Midbrain (tissue), 1 donor: ENCODE data around the gene SPART.
"Not testable (repeated sequence)": the region's sequence is repeated elsewhere in the genome, so short reads cannot be mapped to it uniquely, and the experiment has no call there.

Experiments
- DNase-seq: peaks from one replicate; lab custom pipeline; 2025; lab: John Stamatoyannopoulos, UW

SPART gene

DNA sequence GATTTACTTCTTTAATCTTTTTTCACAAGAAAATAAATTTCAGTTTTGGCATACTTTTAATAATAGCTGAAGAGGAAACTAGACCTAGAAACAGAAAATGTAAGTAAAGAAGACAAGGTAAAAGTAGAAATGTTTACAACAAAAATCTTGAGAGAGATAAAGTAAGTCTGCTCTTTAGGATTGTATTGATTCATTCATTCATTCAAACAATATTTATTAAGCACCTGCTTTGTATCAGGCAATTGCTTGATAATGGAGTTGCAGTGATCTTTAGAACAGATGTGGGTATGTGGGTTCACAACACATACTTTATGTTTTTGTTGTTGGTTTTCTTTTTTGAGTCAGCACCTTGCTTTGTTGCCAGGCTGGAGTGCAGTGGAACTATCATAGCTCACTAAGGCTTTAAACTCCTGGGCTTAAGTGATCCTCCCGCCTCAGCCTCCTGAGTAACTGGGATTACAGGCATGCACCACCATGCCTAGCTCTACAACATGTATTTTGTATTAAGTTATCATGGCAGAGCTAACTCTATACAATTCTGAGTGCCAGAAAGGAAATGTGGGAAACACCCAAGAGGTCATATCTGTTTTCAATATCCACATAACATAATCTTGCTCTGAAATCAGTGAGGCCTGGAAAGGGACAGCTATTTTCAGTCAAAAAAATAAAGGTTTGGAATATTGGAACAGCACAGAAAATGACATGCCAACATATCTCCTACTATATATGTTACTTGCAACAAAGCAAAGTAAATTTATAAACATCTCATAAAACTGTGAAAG is 8.8 kb upstream of the SPART start:
- DNase-seq: no peak

DNA sequence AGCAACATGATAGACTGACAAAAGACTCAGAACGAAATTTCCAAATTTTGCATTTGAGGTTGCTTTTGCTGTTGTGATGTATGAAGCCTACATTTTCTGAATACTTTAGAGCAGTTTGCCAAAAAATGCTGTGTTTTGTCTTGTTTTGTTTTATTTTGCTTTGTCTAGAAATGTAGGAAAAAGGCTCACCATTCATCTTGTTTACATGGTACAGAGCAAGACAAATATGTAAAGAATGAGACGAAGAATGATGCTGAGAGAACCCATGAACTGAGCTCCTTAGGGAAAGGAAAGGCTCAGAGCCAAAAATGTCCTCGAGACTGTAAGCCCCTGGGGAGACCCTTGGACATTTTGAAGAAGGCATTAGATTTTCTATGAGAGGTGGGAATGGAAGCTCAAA is 6.8 kb upstream of the SPART start:
- DNase-seq: no peak

DNA sequence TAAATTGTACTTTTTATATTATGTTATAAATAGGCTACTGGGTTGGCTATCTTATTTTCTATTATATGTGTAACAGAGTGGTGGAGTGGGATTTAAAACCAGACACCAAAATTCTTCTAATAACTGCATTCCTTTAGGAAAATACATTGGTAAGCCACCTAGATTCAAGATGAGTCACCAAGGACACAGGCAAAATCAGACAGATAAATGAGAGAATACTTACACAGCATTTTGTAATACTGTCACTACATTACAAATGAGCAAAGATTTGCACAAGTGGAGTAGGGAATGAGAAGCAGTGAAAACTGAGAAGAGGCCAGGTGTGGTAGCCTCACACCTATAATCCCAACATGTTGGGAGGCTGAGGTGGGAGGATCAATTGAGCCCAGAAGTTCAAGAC is 6.2 kb upstream of the SPART start:
- no peak for DNase-seq

DNA sequence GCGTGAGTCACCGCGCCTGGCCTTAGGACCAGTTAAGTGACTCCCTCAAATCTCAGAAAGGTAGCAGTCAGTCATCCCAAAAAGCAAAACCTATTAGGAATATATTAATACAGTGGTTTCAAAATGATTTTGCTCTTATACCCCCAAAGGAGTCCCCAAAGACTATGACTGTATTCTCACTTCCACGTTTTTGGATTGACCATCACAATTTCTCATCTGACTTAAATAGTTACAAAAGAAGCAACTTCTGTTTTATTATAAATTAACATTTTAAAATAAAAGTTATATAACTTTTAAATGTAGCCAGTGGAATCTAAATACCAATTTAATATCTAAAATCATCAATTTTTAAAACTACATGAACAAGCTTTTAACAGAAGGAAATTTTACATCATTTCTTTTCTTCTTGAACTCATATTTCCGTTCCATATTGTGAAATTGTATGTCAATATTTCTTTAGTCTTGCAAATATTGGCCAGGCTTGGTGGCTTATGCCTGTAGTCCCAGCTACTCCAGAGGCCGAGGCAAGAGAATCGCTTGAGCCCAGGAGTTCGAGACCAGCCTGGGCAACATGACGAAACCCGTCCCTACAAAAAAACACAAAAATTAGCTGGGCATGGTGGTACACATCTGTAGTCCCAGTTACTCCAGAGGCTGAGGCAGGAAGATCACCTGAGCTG is 1.5 kb upstream of the SPART start:
- DNase-seq: no peak

DNA sequence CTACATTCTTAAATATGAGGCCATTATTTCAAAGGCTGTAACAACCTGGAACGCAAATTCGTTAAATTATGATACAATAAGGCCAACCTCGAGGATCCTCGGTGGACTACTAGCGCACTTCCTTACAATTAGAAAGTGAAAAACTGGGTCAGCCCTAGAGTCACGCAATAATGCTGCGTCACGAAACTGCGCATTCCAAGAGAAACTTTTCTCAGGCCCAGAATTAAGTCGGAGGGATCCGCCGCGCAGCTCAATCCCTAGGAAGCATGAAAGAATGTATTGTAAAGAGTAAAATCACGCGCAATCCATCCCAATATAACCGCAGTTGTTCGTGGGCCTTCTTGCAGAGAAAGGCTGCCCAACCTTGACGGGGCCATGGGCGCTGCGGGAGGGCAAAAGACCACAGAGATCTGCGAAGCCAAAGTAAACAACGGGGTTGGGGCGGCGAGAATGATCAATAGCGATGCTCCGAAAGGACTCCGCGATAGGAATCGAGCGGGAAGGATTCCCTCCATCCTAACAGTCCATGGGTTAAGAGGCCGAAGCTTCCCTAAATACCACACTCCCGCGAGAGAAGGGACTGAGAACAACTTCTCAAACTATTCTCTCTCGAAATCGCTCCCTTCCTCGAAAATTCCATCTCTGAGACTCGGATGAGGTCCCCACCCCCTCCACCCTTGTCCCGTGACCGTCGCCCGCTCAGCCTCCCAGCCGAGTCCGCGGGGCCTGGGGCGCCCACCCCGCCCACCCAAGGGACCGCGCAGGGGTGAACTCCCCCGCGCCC is 564 bp downstream of the SPART start:
- peak; percentile 80 for DNase-seq

DNA sequence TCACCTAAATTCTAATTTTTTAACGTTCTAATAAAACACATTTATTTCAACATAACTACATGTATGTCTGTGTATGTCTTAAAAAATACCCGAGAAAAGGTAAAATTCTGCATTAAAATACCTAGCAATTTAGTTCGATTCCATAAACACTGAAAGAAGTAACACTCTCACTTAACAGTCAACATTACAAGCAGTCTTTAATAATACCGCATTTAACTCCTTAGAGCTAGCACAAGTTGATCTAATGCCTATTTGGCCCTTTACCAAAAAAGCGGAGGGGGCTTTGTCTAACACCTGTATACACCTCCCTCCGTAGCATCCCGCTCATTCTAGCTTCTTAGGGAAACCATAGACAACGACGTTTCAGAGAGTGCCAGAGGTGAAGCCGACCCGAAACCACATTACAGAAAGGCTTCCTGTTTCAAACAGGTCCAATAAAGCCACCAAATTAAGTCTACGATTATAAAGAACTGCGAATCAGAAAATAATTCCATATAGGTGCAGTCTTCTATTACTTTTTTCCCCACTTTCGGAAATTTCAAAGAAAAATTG is 1.2 kb downstream of the SPART start:
- peak; percentile 62 for DNase-seq

DNA sequence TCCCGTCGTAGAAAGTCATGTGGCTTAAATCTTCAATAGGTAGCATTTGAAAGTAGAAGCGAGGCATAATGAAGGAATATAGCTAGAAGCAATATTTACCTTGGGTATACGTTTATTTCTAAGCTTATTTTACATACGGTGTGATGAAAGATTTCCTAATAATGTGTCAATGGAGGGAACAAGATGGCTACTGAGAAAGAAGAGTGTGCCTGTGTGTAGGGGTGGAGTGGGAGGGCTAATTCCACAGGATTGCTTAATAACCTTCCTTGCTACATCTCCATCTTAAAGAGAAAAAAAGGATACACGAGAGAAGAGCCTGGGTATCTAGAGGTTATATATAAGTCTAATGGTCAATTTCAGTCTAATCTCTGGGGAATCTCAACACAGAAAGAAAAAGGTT is 2.0 kb downstream of the SPART start:
- DNase-seq: no peak

DNA sequence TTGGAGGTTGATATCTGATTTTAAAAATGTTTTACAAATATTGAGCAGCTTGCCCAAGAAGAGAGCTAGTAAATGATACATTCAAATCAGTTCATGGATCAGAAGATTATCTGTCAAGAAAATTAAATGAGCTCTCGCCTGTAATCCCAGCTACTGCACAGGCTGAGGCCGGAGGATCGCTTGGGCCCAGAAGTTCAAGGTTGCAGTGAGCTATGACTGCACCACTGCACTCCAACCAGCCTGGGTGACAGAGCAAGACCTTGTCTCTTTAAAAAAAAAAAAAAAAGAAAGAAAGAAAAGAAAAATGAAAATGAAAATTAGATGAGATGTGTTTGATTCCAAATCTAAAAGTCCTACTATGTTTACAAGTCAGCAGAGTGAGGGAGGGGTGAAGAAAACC is 2.4 kb downstream of the SPART start:
- DNase-seq: no peak

DNA sequence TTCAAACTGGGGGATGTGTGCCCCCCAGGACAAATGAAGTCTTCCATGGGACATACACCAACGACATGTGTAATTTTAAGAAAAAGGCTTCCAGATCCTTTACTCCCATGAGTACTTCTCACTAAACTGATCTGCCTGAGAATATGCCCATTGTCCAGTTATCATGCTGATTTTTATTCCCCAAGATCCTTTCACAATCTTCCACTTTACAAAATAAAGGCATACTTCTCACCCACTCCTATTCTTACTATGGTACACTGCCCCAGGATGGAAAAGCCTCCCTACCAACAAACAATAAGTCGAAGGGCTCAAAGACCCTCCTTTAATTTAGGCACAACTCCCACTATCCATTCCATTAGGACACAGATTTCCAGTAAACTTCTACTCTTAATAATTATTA is 3.5 kb downstream of the SPART start:
- DNase-seq: no peak

DNA sequence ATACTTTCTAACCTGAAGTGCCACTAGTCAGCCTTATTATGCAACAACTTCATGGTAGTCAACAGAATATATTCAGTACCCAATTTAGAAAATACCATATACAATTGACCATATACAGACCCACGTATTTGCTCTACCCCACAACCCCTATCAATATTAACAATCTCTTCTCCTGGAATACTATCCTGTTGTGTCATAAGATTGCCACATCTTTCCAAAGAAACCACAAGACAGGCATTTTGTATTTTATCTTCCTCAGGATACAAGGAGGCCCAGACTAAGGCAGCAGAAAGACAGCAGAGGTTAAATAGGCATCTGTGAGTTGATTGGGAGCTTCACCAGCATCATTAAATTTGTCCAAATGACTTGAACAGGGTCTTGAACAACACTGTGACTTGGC is 4.5 kb downstream of the SPART start:
- DNase-seq: no peak

DNA sequence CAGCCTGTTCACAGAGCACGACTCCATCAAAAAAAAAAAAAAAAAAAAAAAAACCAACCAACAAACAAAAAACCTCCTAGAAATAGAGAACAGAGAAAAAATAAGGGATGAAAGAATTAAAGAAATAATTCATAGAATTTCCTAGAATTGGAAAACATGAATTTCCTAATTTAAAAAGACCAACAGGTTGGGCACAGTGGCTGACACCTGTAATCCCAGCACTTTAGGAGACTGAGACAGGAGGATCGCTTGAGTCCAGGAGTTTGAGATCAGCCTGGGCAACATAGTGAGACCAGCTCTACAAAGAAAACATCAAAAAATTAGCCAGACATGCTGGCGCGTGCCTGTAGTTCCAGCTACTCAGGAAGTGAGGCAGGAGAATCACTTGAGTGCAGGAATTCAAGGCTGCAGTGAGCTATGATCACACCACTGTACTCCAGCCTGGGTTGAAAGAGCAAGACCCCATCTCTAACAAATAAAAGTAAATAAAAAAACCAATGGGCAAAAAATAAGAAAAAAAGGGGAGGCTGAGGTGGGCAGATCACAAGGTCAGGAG is 6.5 kb downstream of the SPART start:
- DNase-seq: no peak

DNA sequence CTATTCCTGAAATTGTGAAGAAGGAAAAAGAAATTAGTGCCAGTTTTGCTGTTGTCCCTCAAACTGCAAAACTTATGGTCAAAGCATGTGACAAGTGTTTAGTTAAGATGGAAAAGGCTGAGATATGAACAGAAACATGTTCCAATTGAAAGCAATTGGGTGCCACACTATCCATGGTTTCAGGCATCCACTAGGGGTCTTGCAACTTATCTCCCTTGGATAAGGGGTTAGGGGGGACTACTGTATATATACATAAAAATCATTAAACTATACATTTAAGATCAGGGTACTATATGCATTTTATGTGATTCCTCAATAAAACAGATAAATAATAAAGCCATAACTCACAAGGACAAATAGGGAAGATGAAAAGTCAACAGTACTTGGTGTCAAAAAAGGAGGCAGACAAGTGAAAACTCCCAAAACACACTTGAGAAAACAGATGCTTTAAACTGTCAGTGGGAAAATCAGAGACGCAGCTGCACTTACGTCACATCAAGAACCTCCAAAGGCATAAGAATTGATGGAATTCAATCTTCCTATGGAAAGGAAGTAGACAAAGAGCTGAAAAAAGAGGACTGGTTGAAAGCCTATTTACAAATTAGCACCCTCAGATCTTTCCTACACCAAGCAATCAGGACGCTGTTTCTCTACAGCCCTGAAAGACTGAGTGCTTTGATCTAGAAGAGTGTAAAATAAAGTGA is 8.1 kb downstream of the SPART start:
- DNase-seq: no peak

DNA sequence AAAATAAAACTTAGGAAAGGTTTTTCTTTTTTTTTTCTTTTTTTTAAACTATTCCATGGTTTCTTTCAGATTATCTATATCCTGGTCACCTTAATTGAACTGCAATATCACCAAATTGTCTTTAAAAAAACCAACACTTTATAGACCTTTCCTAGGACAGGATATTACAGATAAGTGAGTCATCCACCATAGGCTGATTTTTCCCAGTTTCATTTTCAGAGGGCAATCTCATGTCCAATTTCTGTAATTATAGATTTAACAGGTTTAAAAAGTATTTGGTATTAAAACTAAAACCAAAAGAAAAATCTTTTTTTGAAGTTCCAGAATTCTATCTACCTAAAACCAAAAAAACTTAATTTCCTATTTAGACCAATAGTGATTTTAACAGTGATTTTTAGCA is 13.2 kb downstream of the SPART start:
- DNase-seq: no peak

DNA sequence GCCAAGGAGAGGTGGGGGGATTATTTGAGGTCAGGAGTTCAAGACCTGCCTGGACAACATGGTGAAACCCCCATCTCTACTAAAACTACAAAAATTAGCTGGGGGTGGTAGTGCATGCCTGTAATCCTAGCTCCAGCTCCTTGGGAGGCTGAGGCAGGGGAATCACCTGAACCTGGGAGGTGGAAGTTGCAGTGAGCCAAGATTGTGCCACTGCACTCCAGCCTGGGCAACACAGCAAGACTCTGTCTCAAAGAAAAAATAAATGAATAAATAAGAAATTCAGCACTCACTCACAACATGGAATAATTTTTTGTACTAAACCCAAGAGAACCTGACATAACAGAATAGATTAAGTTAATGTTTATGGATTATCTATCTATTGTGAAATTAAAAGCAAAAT is 13.9 kb downstream of the SPART start:
- DNase-seq: not testable (repeated sequence)

DNA sequence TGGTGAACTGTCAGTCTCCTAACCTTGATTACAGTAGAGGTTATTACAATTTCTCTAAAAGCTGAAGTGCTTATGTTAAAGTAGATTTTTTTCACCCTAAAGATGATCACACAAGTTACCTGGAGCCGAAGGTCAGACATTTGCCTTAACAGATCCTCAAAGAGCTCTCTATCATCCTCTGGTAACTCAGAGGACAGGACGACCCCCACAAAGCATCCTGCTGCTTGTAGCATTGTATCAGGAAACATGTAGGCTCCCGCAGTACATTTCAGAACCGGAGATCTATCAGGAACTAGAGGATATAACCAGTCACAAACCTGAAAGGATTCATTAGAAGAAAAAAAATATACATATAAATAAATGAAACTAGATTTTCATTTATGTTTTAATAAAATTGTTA is 14.9 kb downstream of the SPART start:
- DNase-seq: no peak

DNA sequence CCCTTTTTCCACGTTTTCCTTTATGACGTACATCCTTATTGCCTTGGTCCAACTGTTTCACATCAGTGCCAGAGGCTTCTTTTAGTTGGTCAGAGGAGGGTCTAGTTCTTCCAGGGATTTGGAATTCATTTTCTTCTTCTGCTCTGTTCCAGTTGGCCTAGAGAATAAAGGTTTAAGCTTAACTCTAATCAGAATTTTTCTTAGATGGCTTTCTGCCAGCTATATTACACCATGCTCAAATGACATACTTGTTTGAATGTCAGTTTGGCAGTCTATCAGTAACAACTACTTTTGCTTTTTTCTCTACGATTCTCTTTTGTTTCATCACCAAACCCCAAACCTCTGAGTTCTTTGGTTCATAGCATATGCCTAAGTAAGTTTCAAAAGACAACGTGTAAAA is 16.8 kb downstream of the SPART start:
- DNase-seq: no peak

DNA sequence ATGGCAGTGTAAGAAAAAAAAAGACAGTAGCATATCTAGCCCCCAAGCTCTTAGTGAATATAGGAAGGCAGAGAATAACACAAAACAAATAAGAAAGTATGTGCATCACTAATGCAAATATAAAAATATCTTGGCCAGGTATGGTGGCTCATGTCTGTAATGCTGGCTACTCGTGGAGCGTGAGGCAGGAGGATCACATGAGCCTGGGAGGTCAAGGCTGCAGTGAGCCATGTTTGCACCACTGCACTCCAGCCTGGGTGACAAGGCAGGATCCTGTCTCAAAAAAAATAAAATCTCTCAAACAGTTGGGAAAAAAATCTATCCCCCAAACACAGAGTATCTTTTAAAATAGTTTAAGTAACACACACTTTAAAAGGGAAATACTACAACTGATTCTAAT is 17.4 kb downstream of the SPART start:
- no peak for DNase-seq

DNA sequence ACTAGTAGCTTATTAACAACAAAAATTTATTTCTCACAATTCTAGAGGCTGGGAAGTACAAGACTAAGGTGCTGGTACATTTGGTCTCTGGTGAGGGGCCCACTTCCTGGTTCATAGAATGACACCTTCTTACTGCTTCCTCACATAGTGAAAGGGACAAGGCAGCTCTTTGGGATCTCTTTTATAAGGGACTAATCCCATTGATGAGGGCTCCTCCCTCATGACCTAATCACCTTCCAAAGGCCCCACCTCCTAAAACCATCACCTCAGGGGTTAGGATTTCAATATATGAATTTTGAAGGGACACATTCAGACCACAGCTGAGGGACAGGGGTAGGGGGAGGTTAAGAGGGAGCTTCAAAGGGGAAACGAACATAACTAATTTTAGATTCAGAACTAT is 20.3 kb downstream of the SPART start:
- DNase-seq: no peak

DNA sequence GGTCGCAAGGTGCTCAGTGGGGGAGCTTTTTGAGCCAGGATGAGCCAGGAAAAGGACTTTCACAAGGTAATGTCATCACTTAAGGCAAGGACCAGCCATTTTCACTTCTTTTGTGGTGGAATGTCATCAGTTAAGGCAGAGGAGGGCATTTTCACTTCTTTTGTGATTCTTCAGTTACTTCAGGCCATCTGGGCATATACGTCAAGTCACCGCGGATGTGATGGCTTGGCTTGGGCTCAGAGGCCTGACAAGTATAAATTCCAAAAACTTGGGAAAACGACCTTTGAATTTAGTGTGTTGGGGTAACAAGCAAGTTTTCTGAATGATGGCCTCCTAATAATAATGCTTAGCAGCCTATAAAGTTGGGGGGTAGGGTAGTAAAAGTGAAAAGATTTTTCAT is 21.3 kb downstream of the SPART start:
- DNase-seq: not testable (repeated sequence)

DNA sequence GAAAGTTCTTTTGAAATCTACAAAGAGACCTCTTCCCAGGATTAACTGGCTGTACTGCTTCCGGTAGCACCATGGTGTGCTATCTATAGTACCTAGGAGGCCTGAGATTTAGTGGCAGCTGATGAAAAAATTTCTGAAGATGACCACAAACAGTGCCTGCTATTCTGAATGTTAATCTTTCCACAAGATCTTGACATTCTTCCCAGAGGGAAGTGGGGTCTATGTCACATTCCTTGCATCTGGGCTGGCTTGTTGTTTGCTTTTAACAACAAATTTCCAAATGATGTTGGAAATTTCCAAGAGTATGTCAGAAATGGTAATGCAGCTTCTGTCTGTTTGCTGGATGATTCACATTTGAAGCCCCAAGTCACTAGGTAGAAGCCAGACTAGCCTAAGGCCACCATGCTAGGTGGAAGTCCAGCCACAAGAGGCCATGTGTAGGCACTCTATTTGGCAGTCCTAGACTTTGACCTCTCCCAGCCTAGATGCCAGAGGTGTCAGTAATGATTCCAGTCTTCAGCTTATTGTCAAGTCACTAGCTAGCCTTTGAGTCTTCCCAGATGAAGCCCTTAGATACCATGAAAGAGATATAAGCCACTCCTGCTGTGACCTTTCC is 22.1 kb downstream of the SPART start:
- DNase-seq: no peak

DNA sequence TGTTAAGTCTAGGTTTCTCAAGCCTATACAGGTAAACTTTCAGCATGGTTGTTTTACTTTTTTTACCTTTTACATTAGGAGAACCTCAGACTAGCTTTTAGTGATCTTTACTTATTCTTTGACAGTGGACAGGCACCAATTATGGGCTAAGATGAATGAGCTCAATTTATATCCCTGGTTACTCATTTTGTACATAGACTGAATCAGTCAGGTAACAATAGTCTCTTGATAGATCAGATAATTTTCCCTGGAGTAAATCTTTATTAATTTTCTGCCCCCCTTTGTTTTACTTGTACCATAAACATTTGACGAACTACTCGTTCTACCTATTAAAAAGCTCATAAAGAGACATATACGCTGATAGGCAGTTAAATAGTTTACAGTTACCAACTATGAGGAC is 22.8 kb downstream of the SPART start:
- DNase-seq: no peak
